A673 (cell line): ENCODE measurements around the gene PLK4. TPM values are rescaled to one million over a fixed set of nuclear protein-coding genes. Genes with fewer than 3 reads are reported as not detected.

Experiments used
- BruUV-seq: library from RNA; stranded (reverse); fragments of 400-500 nt; replicated peaks from 2 replicates; lab custom pipeline; 2021; lab: Mats Ljungman, UMichigan
- CTCF ChIA-PET: fragments of 300-600 bp; sonication (Branson Sonifier 250); formaldehyde crosslinking; loops from one replicate; lab custom pipeline; 2022; ENCODE audit warnings: antibody characterized with exemption; lab: Charles Lee
- POLR2A ChIA-PET: fragments of 300-600 bp; sonication (Branson Sonifier 250); formaldehyde crosslinking; loops from one replicate; lab custom pipeline; 2022; ENCODE audit warnings: antibody characterized with exemption; ENCODE audit not compliant: low non-redundant PET; lab: Charles Lee
- DNase-seq: peaks from one replicate; pipeline ENCODE4 v3.0.0-alpha.2; 2015; ENCODE audit warnings: low spot score
- H3K27ac ChIP-seq: fragments of 200-600 bp; sonication (generic); 2 replicates; pipeline ENCODE4 v1.5.1; 2016; ENCODE audit warnings: mixed run types, low read depth, mild to moderate bottlenecking, mixed read lengths, antibody characterized with exemption, low read length; ENCODE audit not compliant: poor library complexity, severe bottlenecking
- H3K27me3 ChIP-seq: fragments of 200-600 bp; sonication (generic); replicated peaks from 2 replicates; pipeline ENCODE4 v1.6.1; 2017; ENCODE audit warnings: mixed run types, low read depth, mild to moderate bottlenecking, mixed read lengths, antibody characterized with exemption, low read length; ENCODE audit not compliant: insufficient read depth, poor library complexity
- H3K36me3 ChIP-seq: fragments of 200-600 bp; sonication (generic); 2 replicates; pipeline ENCODE4 v1.6.1; 2016; ENCODE audit warnings: mixed run types, mild to moderate bottlenecking, mixed read lengths, antibody characterized with exemption, low read length; ENCODE audit not compliant: insufficient read depth, poor library complexity, severe bottlenecking
- H3K4me1 ChIP-seq: fragments of 200-600 bp; sonication (generic); 2 replicates; pipeline ENCODE4 v1.6.1; 2017; ENCODE audit warnings: mixed run types, mild to moderate bottlenecking, mixed read lengths, antibody characterized with exemption, low read length; ENCODE audit not compliant: insufficient read depth, poor library complexity, severe bottlenecking
- H3K4me3 ChIP-seq: fragments of 200-600 bp; sonication (generic); 2 replicates; pipeline ENCODE4 v1.5.1; 2016; ENCODE audit warnings: low read depth, mixed run types, mild to moderate bottlenecking, mixed read lengths, low read length; ENCODE audit not compliant: poor library complexity, severe bottlenecking
- H3K9me3 ChIP-seq: fragments of 200-600 bp; sonication (generic); 2 replicates; pipeline ENCODE4 v1.6.1; 2016; ENCODE audit warnings: mixed run types, low read depth, mild to moderate bottlenecking, mixed read lengths, antibody characterized with exemption, low read length; ENCODE audit not compliant: poor library complexity, severe bottlenecking
- CTCF ChIP-seq: fragments of 300-800, 200-600 bp; sonication (generic); conservative IDR thresholded peaks from 2 replicates; pipeline ENCODE4 v1.5.1; 2017; ENCODE audit warnings: low read depth, mild to moderate bottlenecking, antibody characterized with exemption, low read length, moderate library complexity, mixed read lengths
- EZH2 ChIP-seq: fragments of 200-600 bp; sonication (generic); IDR thresholded peaks from 2 replicates; pipeline ENCODE4 v1.6.1; 2017; ENCODE audit warnings: borderline replicate concordance, low read depth, mild to moderate bottlenecking, mixed read lengths, antibody characterized with exemption, low read length; ENCODE audit not compliant: poor library complexity, severe bottlenecking
- intact Hi-C: fragments of 100-400 bp; cut with micrococcal nuclease; formaldehyde crosslinking; loops from one replicate; pipeline ENCODE4 v1.10.0; 2022; ENCODE audit not compliant: unreplicated experiment
- total RNA-seq: library from RNA; stranded (reverse); gene quantifications from 2 replicates; pipeline ENCODE4 v1.2.3, GENCODE V29; 2021

Gene PLK4
- total RNA-seq, 1 experiment from 2014 or later, result 52.4 TPM

GRCh38 chr4:127856813-127857447, 23.8 kb upstream of the PLK4 start:
- Histone ChIP-seq H3K27ac (no peak overlapping the region), H3K9me3 (peaks cover 4% of the 10 kb centered on the region), H3K4me1 (no peaks in the 10 kb centered on the region), H3K27me3 (no peaks in the 10 kb centered on the region), H3K36me3 (no peaks in the 10 kb centered on the region), H3K4me3 (no peak overlapping the region)
- peak; percentile 37 for DNase-seq
- ChIA-PET CTCF (no interaction called here), POLR2A (no interaction called here)
- TF ChIP-seq CTCF (no peak), EZH2 (no peak)
- intact Hi-C loops, result no loop called here
- BruUV-seq, result no TSS peak

- H3K36me3 ChIP-seq, result no peaks in the 10 kb centered on the region
- no peak overlapping the region for H3K27ac ChIP-seq
- ChIA-PET CTCF (no interaction called here), POLR2A (no interaction called here)
- TF ChIP-seq EZH2 (no peak), CTCF (no peak)
- peaks cover 4% of the 10 kb centered on the region for H3K9me3 ChIP-seq
- DNase-seq, result no peak
- H3K4me1 ChIP-seq, result no peaks in the 10 kb centered on the region
- no peaks in the 10 kb centered on the region for H3K27me3 ChIP-seq
- BruUV-seq, result no TSS peak
- intact Hi-C loops, result no loop called here
- no peak overlapping the region for H3K4me3 ChIP-seq
These were observed 23.1 kb upstream of the PLK4 start for GRCh38 chr4:127857641-127858040.

- no peak for TF ChIP-seq CTCF
- no peak for TF ChIP-seq EZH2
- Histone ChIP-seq H3K27ac (no peak overlapping the region), H3K4me3 (no peak overlapping the region), H3K4me1 (no peaks in the 10 kb centered on the region), H3K9me3 (no peaks in the 10 kb centered on the region), H3K36me3 (no peaks in the 10 kb centered on the region), H3K27me3 (no peaks in the 10 kb centered on the region)
- CTCF ChIA-PET, result no interaction called here
- no peak for DNase-seq
- POLR2A ChIA-PET, result no interaction called here
- intact Hi-C loops, result no loop called here
- BruUV-seq, result no TSS peak
These were observed 12.5 kb upstream of the PLK4 start for GRCh38 chr4:127868196-127868595.
